ENCODE results near the gene TBPL1.

DNA sequence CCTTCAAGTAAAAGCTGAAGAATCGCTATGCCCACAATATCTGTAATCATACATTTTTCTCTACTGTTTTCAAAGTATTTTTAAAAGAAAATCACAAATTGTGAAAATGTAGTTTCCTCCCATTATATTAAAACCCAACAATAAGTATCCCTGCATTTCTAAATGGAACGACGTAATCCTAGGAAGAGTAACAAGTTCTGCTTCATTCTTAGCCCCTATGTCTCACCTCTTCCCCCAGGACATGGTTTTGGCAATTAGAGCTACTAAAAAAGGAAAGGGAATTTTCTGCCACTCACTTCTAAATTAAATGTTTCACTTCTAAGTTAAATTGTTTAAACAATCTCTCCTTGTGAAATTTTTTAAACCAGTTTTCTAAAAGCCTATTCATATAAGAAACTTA lies 47.4 kb downstream of the TBPL1 start:
- TF ChIP-seq CTCF (IDR thresholded peaks at IDR 0.05) = no peak
- TF ChIP-seq POLR2A (IDR thresholded peaks at IDR 0.05) = no peak

Data from thyroid gland (tissue), 4 donors.